ENCODE data around the gene GRIN3A. TPM values are rescaled to one million over a fixed set of nuclear protein-coding genes. Genes with fewer than 3 reads are reported as not detected.

The GRIN3A gene
- total RNA-seq: not detected in 2 replicates

GRCh38 chr9:101738566-101739183 lies at the start of gene GRIN3A:
TSS of gene GRIN3A (minus strand) at chr9:101738647. CDS start at chr9:101737979, 668 bp downstream.
- TF ChIP-seq, protein P1, sequence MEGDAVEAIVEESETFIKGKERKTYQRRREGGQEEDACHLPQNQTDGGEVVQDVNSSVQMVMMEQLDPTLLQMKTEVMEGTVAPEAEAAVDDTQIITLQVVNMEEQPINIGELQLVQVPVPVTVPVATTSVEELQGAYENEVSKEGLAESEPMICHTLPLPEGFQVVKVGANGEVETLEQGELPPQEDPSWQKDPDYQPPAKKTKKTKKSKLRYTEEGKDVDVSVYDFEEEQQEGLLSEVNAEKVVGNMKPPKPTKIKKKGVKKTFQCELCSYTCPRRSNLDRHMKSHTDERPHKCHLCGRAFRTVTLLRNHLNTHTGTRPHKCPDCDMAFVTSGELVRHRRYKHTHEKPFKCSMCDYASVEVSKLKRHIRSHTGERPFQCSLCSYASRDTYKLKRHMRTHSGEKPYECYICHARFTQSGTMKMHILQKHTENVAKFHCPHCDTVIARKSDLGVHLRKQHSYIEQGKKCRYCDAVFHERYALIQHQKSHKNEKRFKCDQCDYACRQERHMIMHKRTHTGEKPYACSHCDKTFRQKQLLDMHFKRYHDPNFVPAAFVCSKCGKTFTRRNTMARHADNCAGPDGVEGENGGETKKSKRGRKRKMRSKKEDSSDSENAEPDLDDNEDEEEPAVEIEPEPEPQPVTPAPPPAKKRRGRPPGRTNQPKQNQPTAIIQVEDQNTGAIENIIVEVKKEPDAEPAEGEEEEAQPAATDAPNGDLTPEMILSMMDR (IDR thresholded peaks at IDR 0.05; ENCODE audit: insufficient read depth, low read depth, low read length): no peak
- no peak within 1 kb of the TSS for H3K4me3 ChIP-seq (ENCODE audit: low read depth, low read length)
- DNase-seq (ENCODE audit: low read depth): no peak

GRCh38 chr9:101787891-101788290 lies 49.4 kb upstream of the GRIN3A start:
- H3K4me3 ChIP-seq (ENCODE audit: low read depth, low read length): no peak overlapping the region
- TF ChIP-seq, protein P1 (IDR thresholded peaks at IDR 0.05; ENCODE audit: insufficient read depth, low read depth, low read length): no peak
- no peak for DNase-seq (ENCODE audit: low read depth)

GRCh38 chr9:101778332-101778731 lies 39.9 kb upstream of the GRIN3A start:
- no peak overlapping the region for H3K4me3 ChIP-seq (ENCODE audit: low read depth, low read length)
- no peak for DNase-seq (ENCODE audit: low read depth)
- TF ChIP-seq, protein P1 (IDR thresholded peaks at IDR 0.05; ENCODE audit: insufficient read depth, low read depth, low read length): no peak

GRCh38 chr9:101764472-101764871 lies 26.0 kb upstream of the GRIN3A start:
- DNase-seq (ENCODE audit: low read depth): no peak
- TF ChIP-seq, protein P1 (IDR thresholded peaks at IDR 0.05; ENCODE audit: insufficient read depth, low read depth, low read length): no peak
- H3K4me3 ChIP-seq (ENCODE audit: low read depth, low read length): no peak overlapping the region

GRCh38 chr9:101758304-101758930 lies 20.0 kb upstream of the GRIN3A start:
- H3K4me3 ChIP-seq (ENCODE audit: low read depth, low read length): no peak overlapping the region
- TF ChIP-seq, protein P1 (IDR thresholded peaks at IDR 0.05; ENCODE audit: insufficient read depth, low read depth, low read length): no peak
- DNase-seq (ENCODE audit: low read depth): no peak

DNA sequence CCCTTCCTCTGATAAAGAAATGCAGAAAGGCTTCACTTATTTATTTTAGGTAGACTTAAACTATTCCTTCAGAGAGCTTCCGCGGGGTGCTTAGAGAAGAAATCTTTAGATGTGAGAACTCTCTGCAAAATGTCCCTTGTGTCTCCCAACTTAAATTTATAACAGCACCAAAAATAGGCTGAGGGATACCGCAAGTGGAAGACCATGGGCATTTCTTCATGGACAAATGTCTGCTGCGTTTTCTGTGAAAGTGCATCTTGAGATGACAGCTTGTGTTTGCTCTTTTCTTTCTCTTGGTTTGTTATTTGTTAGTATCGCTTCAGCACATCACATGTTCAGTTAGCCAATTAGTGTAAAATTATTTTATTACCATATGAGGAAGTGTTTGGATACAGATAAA lies 15.3 kb upstream of the GRIN3A start:
- no peak for DNase-seq (ENCODE audit: low read depth)
- no peak overlapping the region for H3K4me3 ChIP-seq (ENCODE audit: low read depth, low read length)
- TF ChIP-seq, protein P1 (IDR thresholded peaks at IDR 0.05; ENCODE audit: insufficient read depth, low read depth, low read length): no peak

All from fibroblast of villous mesenchyme (primary cell).